GM12872 (cell line): ENCODE measurements around the gene ASCL5.

Source experiments
- TF ChIP-seq, protein P1 (sequence below): IDR thresholded peaks from 3 replicates; pipeline ENCODE4 v1.5.1; 2011; ENCODE audit warnings: low read depth, mild to moderate bottlenecking, low read length, moderate library complexity; ENCODE audit not compliant: insufficient read depth

ASCL5 gene, protein sequence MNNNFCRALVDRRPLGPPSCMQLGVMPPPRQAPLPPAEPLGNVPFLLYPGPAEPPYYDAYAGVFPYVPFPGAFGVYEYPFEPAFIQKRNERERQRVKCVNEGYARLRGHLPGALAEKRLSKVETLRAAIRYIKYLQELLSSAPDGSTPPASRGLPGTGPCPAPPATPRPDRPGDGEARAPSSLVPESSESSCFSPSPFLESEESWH

DNA sequence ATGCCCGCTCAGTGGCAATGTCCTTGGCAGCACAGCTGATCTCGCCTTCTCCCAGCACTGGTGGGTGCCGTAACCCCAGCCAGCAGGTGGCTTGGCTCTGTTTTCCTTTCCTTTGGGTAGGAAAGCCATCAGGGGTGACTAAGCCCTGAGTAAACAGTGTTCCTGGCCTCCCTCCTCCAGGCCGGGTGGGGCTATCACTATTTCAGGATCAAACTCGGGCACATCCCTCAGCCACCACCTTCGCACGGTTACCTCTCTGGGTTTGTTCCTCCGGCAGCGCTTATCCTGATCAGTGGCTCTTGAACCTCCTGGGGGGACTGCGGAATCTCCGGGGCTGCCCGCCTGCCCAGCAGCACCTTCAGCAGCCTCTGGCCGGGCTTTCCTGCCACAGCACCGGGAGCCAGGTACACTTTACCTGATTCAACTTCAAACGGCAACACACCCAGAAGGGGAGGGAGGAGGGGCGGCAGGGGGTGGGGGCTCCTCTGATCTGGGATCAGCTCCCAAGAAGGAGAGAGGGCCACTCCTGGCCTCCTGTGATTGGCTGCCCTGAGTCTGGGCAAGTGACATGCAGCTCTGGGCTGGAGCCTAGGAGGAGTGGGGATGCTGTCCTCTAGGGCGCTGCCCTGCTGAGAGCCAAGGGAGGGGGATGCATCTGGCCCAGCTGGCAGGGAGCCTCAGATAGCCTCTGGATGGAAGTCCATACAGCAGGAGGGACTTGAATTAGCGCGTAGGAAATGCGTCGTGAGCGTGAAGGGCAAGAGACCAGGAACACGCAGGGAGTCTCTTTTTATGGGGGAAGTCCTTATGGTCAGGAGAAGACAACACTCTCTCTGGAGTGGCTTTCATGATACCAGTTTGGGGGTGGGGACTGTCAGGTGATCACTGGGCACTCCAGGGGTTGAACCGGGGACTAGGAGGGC is at the start of gene ASCL5:
Gene ASCL5, minus strand, starts transcription at position 353 of the 923 bp plus-strand sequence. CDS start 11,812 bp downstream, outside the sequence.
- TF ChIP-seq, protein P1, sequence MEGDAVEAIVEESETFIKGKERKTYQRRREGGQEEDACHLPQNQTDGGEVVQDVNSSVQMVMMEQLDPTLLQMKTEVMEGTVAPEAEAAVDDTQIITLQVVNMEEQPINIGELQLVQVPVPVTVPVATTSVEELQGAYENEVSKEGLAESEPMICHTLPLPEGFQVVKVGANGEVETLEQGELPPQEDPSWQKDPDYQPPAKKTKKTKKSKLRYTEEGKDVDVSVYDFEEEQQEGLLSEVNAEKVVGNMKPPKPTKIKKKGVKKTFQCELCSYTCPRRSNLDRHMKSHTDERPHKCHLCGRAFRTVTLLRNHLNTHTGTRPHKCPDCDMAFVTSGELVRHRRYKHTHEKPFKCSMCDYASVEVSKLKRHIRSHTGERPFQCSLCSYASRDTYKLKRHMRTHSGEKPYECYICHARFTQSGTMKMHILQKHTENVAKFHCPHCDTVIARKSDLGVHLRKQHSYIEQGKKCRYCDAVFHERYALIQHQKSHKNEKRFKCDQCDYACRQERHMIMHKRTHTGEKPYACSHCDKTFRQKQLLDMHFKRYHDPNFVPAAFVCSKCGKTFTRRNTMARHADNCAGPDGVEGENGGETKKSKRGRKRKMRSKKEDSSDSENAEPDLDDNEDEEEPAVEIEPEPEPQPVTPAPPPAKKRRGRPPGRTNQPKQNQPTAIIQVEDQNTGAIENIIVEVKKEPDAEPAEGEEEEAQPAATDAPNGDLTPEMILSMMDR = no peak

DNA sequence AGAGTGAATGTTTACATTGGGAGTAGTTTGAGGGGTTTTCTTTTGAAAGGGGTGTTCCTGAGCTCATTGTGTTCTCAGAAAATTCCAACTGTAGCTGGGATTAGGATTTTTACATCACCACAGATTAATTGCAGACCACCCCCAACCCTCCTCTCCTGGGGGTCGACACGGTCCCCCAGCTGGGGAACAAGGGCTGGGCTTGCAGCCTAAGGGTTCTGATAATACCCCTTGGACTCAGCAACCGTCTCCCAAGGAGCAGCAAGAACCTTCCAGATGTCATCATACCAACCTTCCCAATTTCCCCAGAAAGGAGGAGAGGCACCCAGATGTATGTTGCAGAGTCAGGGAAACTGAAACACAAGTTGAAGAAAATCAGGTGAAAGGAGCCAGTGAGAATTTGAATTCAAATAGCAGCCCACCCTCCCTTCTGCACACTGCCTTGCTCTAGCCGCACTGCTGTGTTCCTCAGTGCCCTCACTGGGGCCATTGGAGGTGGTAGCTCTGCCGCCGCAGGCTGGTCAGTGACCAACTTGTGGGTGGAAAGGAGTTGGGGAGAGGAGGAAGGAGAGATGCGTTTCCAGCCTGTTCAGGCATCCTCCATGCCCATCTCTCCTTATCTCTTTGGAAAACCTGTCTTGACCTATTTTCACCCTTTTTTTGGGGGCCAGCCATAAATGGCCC is 49.0 kb upstream of the ASCL5 start:
- TF ChIP-seq, protein P1 = no peak

DNA sequence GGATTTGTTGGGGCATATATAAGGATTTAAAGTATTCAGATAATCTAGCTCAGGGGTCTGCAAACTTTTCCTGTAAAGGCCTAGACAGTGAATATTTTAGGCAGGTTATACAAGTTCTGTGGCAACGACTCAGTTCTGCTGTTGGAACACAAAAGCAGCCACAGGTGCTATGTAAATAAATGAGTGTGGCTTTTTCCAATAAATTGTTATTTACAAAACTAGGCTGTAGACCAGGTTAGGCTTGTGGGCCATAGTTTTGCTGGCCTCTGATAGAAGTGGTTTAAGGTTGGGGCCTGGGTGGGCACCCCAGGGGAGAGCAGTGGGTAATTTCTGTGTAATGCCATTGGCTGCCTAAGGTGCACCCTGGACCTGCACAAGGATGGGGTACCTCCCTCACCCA is 46.8 kb upstream of the ASCL5 start:
- TF ChIP-seq, protein P1 = no peak

DNA sequence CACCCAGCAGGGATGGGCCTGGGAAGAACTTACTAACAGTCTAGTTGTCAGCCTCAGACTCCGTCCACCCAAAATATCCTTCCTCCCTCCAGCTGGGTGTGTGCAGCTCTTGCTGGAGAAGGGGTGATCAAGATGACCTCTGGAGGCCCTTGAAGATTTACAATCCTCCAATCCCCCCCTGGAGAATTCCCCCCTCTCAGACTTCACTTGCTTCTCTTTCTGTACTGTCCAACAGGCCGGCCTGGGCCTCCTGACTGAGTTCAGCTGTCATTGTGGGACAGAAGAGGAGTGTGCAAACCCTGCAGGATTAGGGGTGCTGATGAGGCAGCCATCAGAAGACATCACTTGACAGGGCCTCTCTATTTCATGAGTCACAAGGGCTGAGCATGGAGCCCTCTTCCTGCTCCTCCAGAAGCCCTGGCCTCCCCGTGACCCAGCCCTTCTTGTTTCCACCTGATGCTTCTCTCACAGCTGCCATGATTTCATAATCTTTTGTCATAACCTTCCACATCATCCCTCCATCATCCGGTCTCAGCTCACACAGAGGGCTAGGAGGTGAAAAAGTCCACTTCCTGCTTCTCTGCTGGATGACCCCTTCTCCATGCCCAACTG is 46.1 kb upstream of the ASCL5 start:
- TF ChIP-seq, protein P1 = no peak

DNA sequence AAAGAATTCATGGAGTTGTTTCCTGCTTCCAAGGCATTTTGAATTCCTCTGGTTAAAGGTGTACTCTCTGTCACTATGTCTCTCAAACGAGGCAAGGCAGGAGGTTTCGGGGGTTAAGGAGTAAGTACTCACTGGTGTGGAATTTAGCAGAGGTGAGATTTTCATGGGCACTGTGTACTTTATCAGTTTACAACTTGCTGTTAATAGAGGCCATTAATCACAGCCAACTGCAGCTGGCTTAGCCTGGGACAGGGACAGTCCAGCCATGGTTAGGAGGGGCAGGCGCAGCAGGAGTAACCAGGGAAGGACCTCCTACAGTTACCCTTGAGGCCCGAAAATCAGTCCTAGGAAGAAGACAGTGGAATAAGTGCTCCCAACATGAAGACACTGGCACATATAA is 45.3 kb upstream of the ASCL5 start:
- TF ChIP-seq, protein P1 = no peak

DNA sequence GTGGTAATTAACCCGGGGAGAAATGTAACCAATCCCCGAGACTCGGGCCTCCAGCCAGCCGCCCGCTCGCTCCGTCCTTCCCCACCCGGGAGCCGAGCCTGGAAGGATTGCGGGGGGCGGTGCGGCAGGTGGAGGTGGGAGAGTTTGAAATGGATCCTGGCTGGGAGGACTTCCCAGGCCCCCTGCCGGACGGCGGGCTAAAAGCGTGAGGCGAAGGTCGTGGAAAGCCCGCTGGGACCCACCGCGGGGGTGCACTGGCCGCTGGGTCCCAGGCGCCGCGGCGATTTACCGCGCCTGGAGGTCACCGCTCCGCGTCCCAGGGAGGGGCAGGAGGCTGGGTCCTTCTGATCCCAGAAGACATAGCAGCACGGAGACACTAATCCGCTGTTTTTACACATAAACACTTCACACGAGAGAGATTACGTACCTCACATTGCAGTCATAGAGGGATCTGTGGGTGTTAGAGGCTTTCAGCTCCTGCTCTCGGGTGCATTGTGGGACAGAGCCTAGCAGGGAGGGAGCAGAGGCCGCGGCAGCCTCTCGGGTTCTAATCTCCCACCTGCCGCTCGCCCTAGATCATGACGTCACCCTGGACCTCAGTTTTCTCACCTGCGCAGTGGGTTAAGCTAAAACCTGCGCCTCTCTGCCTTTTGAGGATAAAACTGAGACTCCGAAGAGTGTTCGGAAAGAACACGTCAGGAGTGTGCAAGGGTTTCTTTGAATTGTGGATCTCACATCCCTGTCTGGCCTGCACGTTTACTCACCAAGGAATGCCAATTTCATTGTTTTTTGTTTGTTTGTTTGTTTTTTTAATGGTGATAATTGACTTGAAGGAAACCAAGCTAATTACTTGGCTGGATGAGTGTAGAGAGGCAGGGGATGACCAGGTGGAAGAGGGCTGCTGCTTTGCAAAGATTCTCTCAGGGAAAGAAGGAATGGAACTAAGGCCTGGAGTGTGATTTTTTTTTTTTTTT is 44.4 kb upstream of the ASCL5 start:
- TF ChIP-seq, protein P1 = peak; percentile 47
